K562 (cell line): ENCODE measurements around the gene CELSR3. TPM values are rescaled to one million over a fixed set of nuclear protein-coding genes. Genes with fewer than 3 reads are reported as not detected.
A peak's percentile ranks its signal among the peaks of the same experiment; 100 is the strongest.

ENCODE experiments used
- BDP1 ChIP-seq: IDR thresholded peaks from 3 replicates; pipeline ENCODE4 v1.6.1; 2011; ENCODE audit not compliant: insufficient read length, insufficient read depth
- CREB1 ChIP-seq, 2 experiments: sonication (generic) in 1 of 2; formaldehyde crosslinking in 1 of 2; IDR thresholded peaks; 2 replicates each; pipeline versions ENCODE4 v1.6.1 to v1.8.0; 2012 to 2022; ENCODE audit warnings: inconsistent platforms in 1 of 2, mild to moderate bottlenecking in 1 of 2, missing genetic modification reagents in 1 of 2, moderate library complexity in 1 of 2
- GABPB1 ChIP-seq: sonication (generic); formaldehyde crosslinking; IDR thresholded peaks from 2 replicates; pipeline ENCODE4 v1.8.0; 2022; ENCODE audit warnings: mild to moderate bottlenecking, missing genetic modification reagents
- GATA2 ChIP-seq: sonication (generic); formaldehyde crosslinking; IDR thresholded peaks from 2 replicates; pipeline ENCODE4 v1.4.0; 2020; ENCODE audit warnings: mild to moderate bottlenecking, missing genetic modification reagents
- HDAC2 ChIP-seq: fragments of 450-650 bp; IDR thresholded peaks from 2 replicates; pipeline ENCODE4 v1.6.1; 2016; ENCODE audit warnings: mild to moderate bottlenecking
- HMG20B ChIP-seq: fragments of 250-450 bp; sonication (Bioruptor Pico); IDR thresholded peaks from 2 replicates; pipeline ENCODE4 v1.5.0; 2021; ENCODE audit warnings: mild to moderate bottlenecking
- MEIS2 ChIP-seq: fragments of 450-650 bp; IDR thresholded peaks from 2 replicates; pipeline ENCODE4 v1.6.1; 2014; ENCODE audit warnings: mild to moderate bottlenecking; ENCODE audit not compliant: partially characterized antibody
- NFYB ChIP-seq: IDR thresholded peaks from 2 replicates; pipeline ENCODE4 v1.6.1; 2011; ENCODE audit warnings: mild to moderate bottlenecking, moderate library complexity; ENCODE audit not compliant: insufficient read length; ENCODE audit errors: extremely low read depth
- NR2C1 ChIP-seq, 2 experiments: fragments of 450-650 bp; IDR thresholded peaks; 2 replicates each; pipeline ENCODE4 v1.6.1; 2017; ENCODE audit warnings: mild to moderate bottlenecking in 2 of 2, antibody characterized with exemption in 1 of 2, inconsistent platforms in 1 of 2, missing compliant biosample characterization in 1 of 2, missing genetic modification characterization in 1 of 2
- RCOR1 ChIP-seq, 2 experiments: IDR thresholded peaks; 2 replicates each; pipeline ENCODE4 v1.6.1; 2012; ENCODE audit warnings: low read depth in 2 of 2, low read length in 2 of 2, borderline replicate concordance in 1 of 2, improper control_type of control experiment in 1 of 2
- STAT5B ChIP-seq: fragments of 250-450 bp; sonication (Bioruptor Pico); IDR thresholded peaks from 2 replicates; pipeline ENCODE4 v1.8.0; 2021; ENCODE audit warnings: mild to moderate bottlenecking, inconsistent platforms
- TOE1 ChIP-seq, 2 experiments: fragments of 450-650 bp in 1 of 2; sonication (generic) in 1 of 2; formaldehyde crosslinking in 1 of 2; IDR thresholded peaks; 2 replicates each; pipeline versions ENCODE4 v1.7.1 to v1.8.0; 2016 to 2022; ENCODE audit warnings: borderline replicate concordance in 2 of 2, mild to moderate bottlenecking in 2 of 2, antibody characterized with exemption in 1 of 2, inconsistent platforms in 1 of 2, low read depth in 1 of 2, missing genetic modification reagents in 1 of 2, moderate library complexity in 1 of 2
- ZNF23 ChIP-seq: fragments of 250-450 bp; sonication (Bioruptor Pico); IDR thresholded peaks from 2 replicates; pipeline ENCODE4 v1.4.0; 2020; ENCODE audit warnings: mild to moderate bottlenecking
- polyA plus RNA-seq, 8 experiments: library from polyadenylated mRNA; depleted of rRNA in 4 of 8; stranded (reverse) in 5 of 8; unstranded in 3 of 8; fragments of >200 nt; fragmentation: Nextera tagmentation in 2 of 8; fragmentation: Illumina TruSeq in 1 of 8; extraction: Ambion mirVana in 2 of 8; extraction: Trizol in 1 of 8; gene quantifications; 2 replicates each; pipeline versions ENCODE4 v1.2.1 to v1.2.3, GENCODE V29; 2011 to 2014; ENCODE audit warnings: inconsistent platforms in 1 of 8, missing spikeins in 1 of 8
- total RNA-seq, 7 experiments: library from RNA; depleted of rRNA in 6 of 7; stranded (reverse); fragments of >200 nt in 6 of 7; fragmentation: Illumina TruSeq in 2 of 7; extraction: Trizol in 2 of 7; gene quantifications; 2 replicates each; pipeline versions ENCODE4 v1.2.1 to v1.2.3, GENCODE V29; 2011 to 2021; ENCODE audit warnings: low replicate concordance in 1 of 7
- TF ChIP-seq, protein P1 (sequence below): fragments of 250-450 bp; sonication (Bioruptor Pico); IDR thresholded peaks from 2 replicates; pipeline ENCODE4 v1.4.0; 2020; ENCODE audit warnings: mild to moderate bottlenecking, moderate library complexity
- TF ChIP-seq, protein P2 (sequence below): sonication (generic); formaldehyde crosslinking; IDR thresholded peaks from 2 replicates; pipeline ENCODE4 v1.8.1; 2023; ENCODE audit warnings: mild to moderate bottlenecking, missing genetic modification reagents, moderate library complexity
- TF ChIP-seq, protein P3 (sequence below): fragments of 250-450 bp; sonication (Bioruptor Pico); IDR thresholded peaks from 2 replicates; pipeline ENCODE4 v1.8.0; 2021; ENCODE audit warnings: mild to moderate bottlenecking, moderate library complexity
- TF ChIP-seq, protein P4 (sequence below): fragments of 450-650 bp; IDR thresholded peaks from 2 replicates; pipeline ENCODE4 v1.6.1; 2018; ENCODE audit not compliant: partially characterized antibody

The CELSR3 gene
- total and polyA plus RNA-seq, 9 of the 15 experiments (the other 6 are each of a cell fraction or from before 2014, with no cell fraction given), result 0.10 to 2.7 (median 0.76) TPM

GRCh38 chr3:48663489-48664312 is 1.0 kb upstream of the CELSR3 start (continued):
- TF ChIP-seq, protein P1, sequence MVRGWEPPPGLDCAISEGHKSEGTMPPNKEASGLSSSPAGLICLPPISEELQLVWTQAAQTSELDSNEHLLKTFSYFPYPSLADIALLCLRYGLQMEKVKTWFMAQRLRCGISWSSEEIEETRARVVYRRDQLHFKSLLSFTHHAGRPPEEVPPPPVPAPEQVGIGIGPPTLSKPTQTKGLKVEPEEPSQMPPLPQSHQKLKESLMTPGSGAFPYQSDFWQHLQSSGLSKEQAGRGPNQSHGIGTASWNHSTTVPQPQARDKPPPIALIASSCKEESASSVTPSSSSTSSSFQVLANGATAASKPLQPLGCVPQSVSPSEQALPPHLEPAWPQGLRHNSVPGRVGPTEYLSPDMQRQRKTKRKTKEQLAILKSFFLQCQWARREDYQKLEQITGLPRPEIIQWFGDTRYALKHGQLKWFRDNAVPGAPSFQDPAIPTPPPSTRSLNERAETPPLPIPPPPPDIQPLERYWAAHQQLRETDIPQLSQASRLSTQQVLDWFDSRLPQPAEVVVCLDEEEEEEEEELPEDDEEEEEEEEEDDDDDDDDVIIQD (CRISPR knock-in tag), result no peak
- TF ChIP-seq, protein P2, sequence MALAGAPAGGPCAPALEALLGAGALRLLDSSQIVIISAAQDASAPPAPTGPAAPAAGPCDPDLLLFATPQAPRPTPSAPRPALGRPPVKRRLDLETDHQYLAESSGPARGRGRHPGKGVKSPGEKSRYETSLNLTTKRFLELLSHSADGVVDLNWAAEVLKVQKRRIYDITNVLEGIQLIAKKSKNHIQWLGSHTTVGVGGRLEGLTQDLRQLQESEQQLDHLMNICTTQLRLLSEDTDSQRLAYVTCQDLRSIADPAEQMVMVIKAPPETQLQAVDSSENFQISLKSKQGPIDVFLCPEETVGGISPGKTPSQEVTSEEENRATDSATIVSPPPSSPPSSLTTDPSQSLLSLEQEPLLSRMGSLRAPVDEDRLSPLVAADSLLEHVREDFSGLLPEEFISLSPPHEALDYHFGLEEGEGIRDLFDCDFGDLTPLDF, result peak; percentile 56; the same call in 1 of the 2 replicates
- peak; percentile 58 for TF ChIP-seq NFYB
- TF ChIP-seq CREB1 (IDR thresholded peaks at IDR 0.05), result peak; percentile 69
- peak; percentile 83 for TF ChIP-seq CREB1 (CRISPR knock-in tag; IDR thresholded peaks at IDR 0.05)
- no peak; the same call in none of the 2 replicates for TF ChIP-seq TOE1 (IDR thresholded peaks at IDR 0.05; ENCODE audit: borderline replicate concordance)
- TF ChIP-seq TOE1 (CRISPR knock-in tag; IDR thresholded peaks at IDR 0.05; ENCODE audit: borderline replicate concordance, low read depth), result no peak
- TF ChIP-seq HMG20B, result no peak
- TF ChIP-seq HDAC2, result no peak; the same call in 1 of the 2 replicates
- TF ChIP-seq, protein P3, sequence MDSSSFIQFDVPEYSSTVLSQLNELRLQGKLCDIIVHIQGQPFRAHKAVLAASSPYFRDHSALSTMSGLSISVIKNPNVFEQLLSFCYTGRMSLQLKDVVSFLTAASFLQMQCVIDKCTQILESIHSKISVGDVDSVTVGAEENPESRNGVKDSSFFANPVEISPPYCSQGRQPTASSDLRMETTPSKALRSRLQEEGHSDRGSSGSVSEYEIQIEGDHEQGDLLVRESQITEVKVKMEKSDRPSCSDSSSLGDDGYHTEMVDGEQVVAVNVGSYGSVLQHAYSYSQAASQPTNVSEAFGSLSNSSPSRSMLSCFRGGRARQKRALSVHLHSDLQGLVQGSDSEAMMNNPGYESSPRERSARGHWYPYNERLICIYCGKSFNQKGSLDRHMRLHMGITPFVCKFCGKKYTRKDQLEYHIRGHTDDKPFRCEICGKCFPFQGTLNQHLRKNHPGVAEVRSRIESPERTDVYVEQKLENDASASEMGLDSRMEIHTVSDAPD, result no peak
- TF ChIP-seq, protein P4, sequence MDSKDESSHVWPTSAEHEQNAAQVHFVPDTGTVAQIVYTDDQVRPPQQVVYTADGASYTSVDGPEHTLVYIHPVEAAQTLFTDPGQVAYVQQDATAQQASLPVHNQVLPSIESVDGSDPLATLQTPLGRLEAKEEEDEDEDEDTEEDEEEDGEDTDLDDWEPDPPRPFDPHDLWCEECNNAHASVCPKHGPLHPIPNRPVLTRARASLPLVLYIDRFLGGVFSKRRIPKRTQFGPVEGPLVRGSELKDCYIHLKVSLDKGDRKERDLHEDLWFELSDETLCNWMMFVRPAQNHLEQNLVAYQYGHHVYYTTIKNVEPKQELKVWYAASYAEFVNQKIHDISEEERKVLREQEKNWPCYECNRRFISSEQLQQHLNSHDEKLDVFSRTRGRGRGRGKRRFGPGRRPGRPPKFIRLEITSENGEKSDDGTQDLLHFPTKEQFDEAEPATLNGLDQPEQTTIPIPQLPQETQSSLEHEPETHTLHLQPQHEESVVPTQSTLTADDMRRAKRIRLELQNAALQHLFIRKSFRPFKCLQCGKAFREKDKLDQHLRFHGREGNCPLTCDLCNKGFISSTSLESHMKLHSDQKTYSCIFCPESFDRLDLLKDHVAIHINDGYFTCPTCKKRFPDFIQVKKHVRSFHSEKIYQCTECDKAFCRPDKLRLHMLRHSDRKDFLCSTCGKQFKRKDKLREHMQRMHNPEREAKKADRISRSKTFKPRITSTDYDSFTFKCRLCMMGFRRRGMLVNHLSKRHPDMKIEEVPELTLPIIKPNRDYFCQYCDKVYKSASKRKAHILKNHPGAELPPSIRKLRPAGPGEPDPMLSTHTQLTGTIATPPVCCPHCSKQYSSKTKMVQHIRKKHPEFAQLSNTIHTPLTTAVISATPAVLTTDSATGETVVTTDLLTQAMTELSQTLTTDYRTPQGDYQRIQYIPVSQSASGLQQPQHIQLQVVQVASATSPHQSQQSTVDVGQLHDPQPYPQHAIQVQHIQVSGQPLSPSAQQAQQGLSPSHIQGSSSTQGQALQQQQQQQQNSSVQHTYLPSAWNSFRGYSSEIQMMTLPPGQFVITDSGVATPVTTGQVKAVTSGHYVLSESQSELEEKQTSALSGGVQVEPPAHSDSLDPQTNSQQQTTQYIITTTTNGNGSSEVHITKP, result peak; percentile 96
- no peak for TF ChIP-seq BDP1
- 0 out of 4 replicates have a peak, but pooled peaks of 1 of the 2 experiments have one; percentile 2 for TF ChIP-seq RCOR1 (IDR thresholded peaks at IDR 0.05; ENCODE audit: borderline replicate concordance in 1 of 2, low read depth in 2 of 2, low read length in 2 of 2)
- no peak for TF ChIP-seq STAT5B
- no peak for TF ChIP-seq NR2C1 (IDR thresholded peaks at IDR 0.05)
- TF ChIP-seq NR2C1 (tag; IDR thresholded peaks at IDR 0.05), result no peak
- TF ChIP-seq GABPB1 (CRISPR knock-in tag), result peak; percentile 54; the same call in 1 of the 2 replicates
- TF ChIP-seq ZNF23, result no peak
- TF ChIP-seq GATA2 (CRISPR knock-in tag), result no peak
- TF ChIP-seq MEIS2, result peak; percentile 38
